ENCODE results near the gene VPS36.

DNA sequence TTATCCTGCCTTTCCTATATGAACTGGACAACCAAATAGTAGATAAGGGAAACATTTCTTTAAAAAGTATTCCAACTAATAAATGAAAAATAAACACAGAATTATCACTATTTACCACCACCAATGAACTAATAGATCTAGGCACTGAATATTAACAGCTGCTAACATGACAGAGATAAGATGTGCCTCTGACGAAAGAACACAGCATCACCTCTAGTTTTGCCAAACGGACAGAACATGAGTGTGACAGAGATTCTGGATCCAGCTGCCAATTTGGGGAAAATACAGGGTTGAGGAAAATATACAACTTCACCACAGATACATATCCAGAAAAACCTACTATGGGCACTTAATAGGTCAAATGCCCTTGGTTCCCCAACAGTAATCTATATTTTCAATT is 18.0 kb downstream of the VPS36 start:
- TF ChIP-seq CTCF (IDR thresholded peaks at IDR 0.05) (no peak), EP300 (IDR thresholded peaks at IDR 0.05) (no peak)

Data from sigmoid colon (tissue), 4 donors.